Pancreas (tissue), 10 donors: ENCODE measurements around the gene FADS1. TPM values are rescaled to one million over a fixed set of nuclear protein-coding genes. Genes with fewer than 3 reads are reported as not detected.

Experiments used
- ATAC-seq, 4 donors: fragments of 200-7000 bp; cut with Tn5 transposase; one replicate each; pipeline versions ENCODE4 v1.8.0 to v1.9.1; 2020; ENCODE audit warnings: mild to moderate bottlenecking in 4 of 4, moderate library complexity in 4 of 4
- DNase-seq, 6 donors: peaks; one replicate each; pipeline ENCODE4 v3.0.0-alpha.2; 2020
- FAIRE-seq: peaks from 2 replicates; lab custom pipeline; 2012; peaks lifted over from hg19 to GRCh38; lab: Jason Lieb, UNC
- H3K27ac ChIP-seq, 4 donors: fragments of 200-600 bp; sonication (generic); 1 replicate in 3 of 4; 2 replicates in 1 of 4; pipeline versions ENCODE4 v1.5.0 to v1.8.0; 2020
- H3K27me3 ChIP-seq, 4 donors: fragments of 200-600 bp; one replicate each; pipeline ENCODE4 v1.8.0; 2021
- H3K36me3 ChIP-seq, 3 donors: fragments of 200-600 bp; sonication (generic) in 1 of 3; one replicate each; pipeline versions ENCODE4 v1.5.0 to v1.8.0; 2020 to 2021
- H3K4me1 ChIP-seq, 3 donors: fragments of 200-600 bp; one replicate each; pipeline ENCODE4 v1.8.0; 2021
- H3K4me3 ChIP-seq, 4 donors: fragments of 200-600 bp; sonication (generic) in 2 of 4; one replicate each; pipeline versions ENCODE4 v1.5.0 to v1.8.0; 2020 to 2021
- H3K9me3 ChIP-seq, 4 donors: fragments of 200-600 bp; one replicate each; pipeline ENCODE4 v1.8.0; 2021
- CTCF ChIP-seq, 4 donors: fragments of 200-600 bp; sonication (generic) in 3 of 4; IDR thresholded peaks; one replicate each; pipeline versions ENCODE4 v1.5.0 to v1.8.0; 2021; ENCODE audit warnings: antibody characterized with exemption in 4 of 4
- WGBS, 2 donors: extraction: QIAGEN DNeasy Blood & Tissue Kit; methylation state at CpG; one replicate each; pipeline ENCODE4 v1.1.7; 2013; 5-methylcytosine and 5-hydroxymethylcytosine counted together
- intact Hi-C, 3 donors: fragments of 100-400 bp; cut with DNase I; formaldehyde crosslinking; loops; one replicate each; pipeline versions ENCODE4 v1.11.1 to v1.14.2; 2022
- polyA plus RNA-seq, 2 donors: library from polyadenylated mRNA; stranded (reverse); fragments of 200-250 nt; gene quantifications; one replicate each; pipeline ENCODE4 v1.2.3, GENCODE V29; 2013
- total RNA-seq, 6 donors: library from RNA; stranded (reverse); fragmentation: NEBNext Ultra II Directional in 4 of 6; extraction: Animal tissue kit (Norgen Biotek cat#: 25700) in 4 of 6; gene quantifications; one replicate each; pipeline versions ENCODE4 v1.2.1 to v1.2.4, GENCODE V29; 2021 to 2023
- donor health status: healthy with polysubstance abuse.
- donor health status: DM: no; HTN: no; CAD: no; lungs with moderate emphysema.
- donor health status: DM: no; HTN: no; CAD: no.
- donor health status: control.
- donor health status: control.
- donor health status: Bipolar disorder and iron deficiency.
- donor health status: DM: yes; HTN: yes; CAD: no.
- donor health status: DM: no; HTN: no; CAD: no.
- donor health status: DM: no; HTN: no; CAD: no.
- donor health status: DM: yes; HTN: yes; CAD: no.

FADS1 gene
- total and polyA plus RNA-seq, 8 donors, result 2.3 to 15.1 (median 5.4) TPM

- intact Hi-C loops, result no loop called here
- ATAC-seq (peak in 1 of 4 donors; percentile 3), FAIRE-seq (no peak), DNase-seq (peak in 2 of 6 donors; percentile 10 to 46)
- Histone ChIP-seq H3K27me3 (no peaks in the 10 kb centered on the region), H3K9me3 (no peaks in the 10 kb centered on the region), H3K27ac (no peak overlapping the region), H3K4me1 (no peaks in the 10 kb centered on the region), H3K36me3 (peaks cover 0 to 62% (median 13%) of the 10 kb centered on the region in 3 donors), H3K4me3 (no peak overlapping the region)
- no peak for TF ChIP-seq CTCF (IDR thresholded peaks at IDR 0.05)
- 77 to 81% methylated on average over 7 of the region's 7 CpGs for WGBS, 2 donors
Observed at GRCh38 chr11:61784506-61784805, 32.3 kb downstream of the FADS1 start.

DNA sequence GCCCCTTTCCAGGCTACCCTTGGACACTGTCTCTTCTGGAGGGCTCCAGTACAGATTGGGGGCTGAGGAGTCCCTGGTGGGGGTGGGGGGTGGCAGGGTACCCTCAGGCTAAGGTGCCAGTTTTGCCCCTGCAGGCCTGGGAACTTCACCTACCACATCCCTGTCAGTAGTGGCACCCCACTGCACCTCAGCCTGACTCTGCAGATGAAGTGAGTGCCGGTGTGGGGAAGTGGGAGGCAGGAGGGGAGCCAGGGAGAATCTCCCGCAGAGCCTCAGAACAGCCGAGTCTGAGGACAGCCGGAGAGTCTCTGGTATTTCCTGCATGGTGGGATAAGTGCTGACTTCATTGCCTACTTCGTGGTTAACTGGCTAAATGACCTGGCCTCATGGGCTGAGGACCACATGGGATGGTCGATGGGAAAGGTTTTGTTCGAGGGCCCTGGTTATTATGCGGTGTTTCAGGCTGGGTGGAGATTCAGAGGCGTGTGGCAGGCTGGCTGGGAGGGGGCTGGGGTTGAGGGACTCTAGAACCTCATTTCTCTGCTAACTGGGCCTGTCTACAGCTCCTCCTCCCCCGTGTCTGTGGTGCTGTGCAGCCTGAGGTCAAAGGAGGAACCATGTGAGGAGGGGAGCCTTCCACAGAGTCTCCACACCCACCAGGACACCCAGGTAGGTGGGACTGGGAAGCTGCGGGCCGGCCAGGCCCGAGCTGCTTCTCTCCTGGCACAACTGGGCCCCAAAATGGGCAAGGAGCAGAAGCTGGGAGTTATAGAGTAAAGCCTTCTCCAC, 32.9 kb downstream of the FADS1 start:
- ATAC-seq, result no peak
- peak in 1 of 6 donors; percentile 8 for DNase-seq
- no peaks in the 10 kb centered on the region for H3K27me3 ChIP-seq
- no peak for FAIRE-seq
- no peaks in the 10 kb centered on the region for H3K4me1 ChIP-seq
- no peak overlapping the region for H3K4me3 ChIP-seq
- no peak overlapping the region for H3K27ac ChIP-seq
- TF ChIP-seq CTCF (IDR thresholded peaks at IDR 0.05), result no peak
- WGBS, 2 donors, result 71 to 72% methylated on average over 13 of the region's 13 CpGs
- intact Hi-C loops, result no loop called here
- peaks cover 0 to 63% (median 12%) of the 10 kb centered on the region in 3 donors for H3K36me3 ChIP-seq
- H3K9me3 ChIP-seq, result no peaks in the 10 kb centered on the region

DNA sequence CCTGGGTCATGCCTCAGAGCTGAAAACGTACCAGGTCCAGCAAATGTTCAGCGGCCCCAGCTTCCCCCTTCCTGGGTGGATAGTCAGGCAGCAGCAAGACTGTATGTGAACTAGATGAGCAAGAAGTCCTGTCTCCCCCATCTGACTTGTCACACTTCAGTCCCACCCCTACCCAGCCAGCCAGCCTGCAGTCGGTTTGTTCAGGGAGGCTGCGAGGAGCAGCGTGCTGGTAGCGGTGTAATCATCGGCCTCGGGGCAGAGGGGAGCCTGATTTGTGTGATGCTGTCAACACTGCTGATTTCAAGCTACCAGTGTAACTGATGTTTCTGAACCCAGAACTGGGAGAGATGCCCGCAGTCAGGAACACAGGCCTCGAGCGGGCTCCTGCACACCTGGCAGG, 34.0 kb downstream of the FADS1 start:
- Histone ChIP-seq H3K36me3 (peaks cover 0 to 67% (median 5%) of the 10 kb centered on the region in 3 donors), H3K9me3 (no peaks in the 10 kb centered on the region), H3K27ac (no peak overlapping the region), H3K27me3 (no peaks in the 10 kb centered on the region), H3K4me1 (peaks cover 0 to 2% (median under 1%) of the 10 kb centered on the region in 3 donors), H3K4me3 (no peak overlapping the region)
- ATAC-seq, result no peak
- intact Hi-C loops, result no loop called here
- 84 to 89% methylated on average over 11 of the region's 11 CpGs for whole genome bisulfite sequencing, 2 donors
- no peak for DNase-seq
- no peak for FAIRE-seq
- TF ChIP-seq CTCF (IDR thresholded peaks at IDR 0.05), result no peak

DNA sequence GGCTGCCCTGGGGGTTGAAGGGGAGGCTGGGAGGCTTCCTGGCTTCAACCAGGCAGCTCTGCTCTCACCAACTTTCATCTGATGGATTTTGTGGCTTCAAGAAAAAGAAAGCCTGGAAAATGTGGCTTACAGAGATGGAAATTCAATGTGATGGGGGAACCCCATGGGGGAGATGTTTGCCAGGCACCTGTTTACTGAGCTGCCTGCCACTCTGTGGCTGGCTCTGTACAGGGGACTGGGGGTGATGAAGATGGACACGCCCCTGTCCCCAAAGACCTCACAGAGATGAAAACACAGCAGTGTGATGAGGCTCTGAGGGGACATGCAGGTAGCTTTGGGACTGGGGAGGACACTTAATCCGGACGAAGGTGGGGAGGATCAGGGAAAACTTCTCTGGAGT, 34.5 kb downstream of the FADS1 start:
- Histone ChIP-seq H3K4me3 (no peak overlapping the region), H3K27ac (no peak overlapping the region), H3K9me3 (no peaks in the 10 kb centered on the region), H3K4me1 (peaks cover 5 to 7% (median 5%) of the 10 kb centered on the region in 3 donors), H3K27me3 (no peaks in the 10 kb centered on the region), H3K36me3 (peaks cover 0 to 61% (median 5%) of the 10 kb centered on the region in 3 donors)
- no peak for TF ChIP-seq CTCF (IDR thresholded peaks at IDR 0.05)
- WGBS, 2 donors, result 86 to 88% methylated on average over 3 of the region's 3 CpGs
- ATAC-seq (no peak), DNase-seq (no peak), FAIRE-seq (no peak)
- intact Hi-C loops, result no loop called here

DNA sequence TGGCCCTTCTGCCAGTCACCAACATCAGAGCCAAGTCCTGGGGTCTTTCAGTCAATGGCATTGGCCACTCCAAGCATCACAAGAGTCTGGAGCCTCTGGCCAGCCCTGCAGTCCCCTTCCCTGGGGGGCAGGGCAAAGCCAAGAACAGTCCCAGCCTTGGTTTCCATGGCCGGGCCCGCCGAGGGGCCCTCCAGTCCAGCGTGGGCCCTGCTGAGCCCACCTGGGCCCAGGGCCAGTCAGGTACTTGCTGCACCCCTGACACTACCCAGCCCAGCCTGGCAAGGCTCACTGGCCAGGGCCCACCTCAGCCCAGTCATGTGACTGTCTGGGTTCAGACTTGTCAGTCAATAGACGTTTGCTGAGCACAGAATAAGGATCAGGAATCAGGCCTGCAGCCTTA, 35.2 kb downstream of the FADS1 start:
- no peaks in the 10 kb centered on the region for H3K27me3 ChIP-seq
- WGBS, 2 donors, result 85 to 87% methylated on average over 5 of the region's 5 CpGs
- TF ChIP-seq CTCF (IDR thresholded peaks at IDR 0.05), result no peak
- H3K36me3 ChIP-seq, result peaks cover 0 to 59% (median 0%) of the 10 kb centered on the region in 3 donors
- H3K4me3 ChIP-seq, result no peak overlapping the region
- intact Hi-C loops, result no loop called here
- DNase-seq (peak in 2 of 6 donors; percentile 50 to 54), FAIRE-seq (no peak), ATAC-seq (no peak)
- H3K27ac ChIP-seq, result no peak overlapping the region
- H3K4me1 ChIP-seq, result peaks cover 5 to 10% (median 7%) of the 10 kb centered on the region in 3 donors
- H3K9me3 ChIP-seq, result no peaks in the 10 kb centered on the region
